ENCODE data around the gene RALGPS1.
A peak's percentile ranks its signal among the peaks of the same experiment; 100 is the strongest.

The RALGPS1 gene

DNA sequence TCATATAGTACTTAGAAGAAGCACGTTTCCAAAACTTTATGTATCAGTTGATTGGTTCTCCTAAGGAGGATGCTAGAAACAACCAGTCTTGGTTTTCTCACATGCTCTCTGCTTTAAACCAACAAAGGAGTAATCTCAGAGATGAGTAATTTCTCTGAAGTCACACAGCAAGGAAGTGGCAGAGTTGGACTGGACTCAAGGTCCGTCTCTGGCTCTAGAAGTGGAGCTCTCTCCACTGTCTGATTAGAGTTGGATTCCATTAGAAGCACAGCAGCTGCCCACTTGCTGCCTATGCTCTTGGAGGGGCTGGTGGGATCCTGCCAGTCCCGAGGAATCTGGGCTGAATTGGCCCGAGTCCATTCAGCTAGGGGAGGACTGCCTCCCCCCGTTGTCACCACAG is 21.0 kb downstream of the RALGPS1 start:
- Histone ChIP-seq H2BK5ac (ENCODE audit: low read depth, low read length, poor library complexity) (no peak overlapping the region), H4K91ac (ENCODE audit: low read depth, low read length) (no peak overlapping the region), H3K27me3 (ENCODE audit: insufficient read depth, low read length) (no peaks in the 10 kb centered on the region), H2AK5ac (ENCODE audit: low read length) (no peak overlapping the region), H3K18ac (ENCODE audit: low read length) (no peak overlapping the region), H3K4me1 (ENCODE audit: control insufficient read depth in 1 of 2, insufficient read depth in 2 of 2, low read length in 2 of 2) (no peaks in the 10 kb centered on the region), H3K4ac (ENCODE audit: low read depth, low read length) (no peak overlapping the region), H3K79me1 (ENCODE audit: low read length) (no peaks in the 10 kb centered on the region), H4K8ac (ENCODE audit: low read depth, low read length) (no peak overlapping the region), H3K4me2 (ENCODE audit: low read length) (no peak overlapping the region), H4K12ac (ENCODE audit: low read depth, low read length) (no peak overlapping the region), H3K23ac (ENCODE audit: low read length) (no peak overlapping the region), H3K9me3 (ENCODE audit: insufficient read depth, low read depth, low read length) (no peaks in the 10 kb centered on the region), H3K9ac (ENCODE audit: low read length) (no peak overlapping the region), H2BK12ac (ENCODE audit: low read length) (no peak overlapping the region), H3K14ac (ENCODE audit: low read length) (no peak overlapping the region), H2BK120ac (ENCODE audit: insufficient read depth, low read length, poor library complexity) (no peak overlapping the region), H3K27ac (ENCODE audit: low read depth, low read length) (no peak overlapping the region), H3K36me3 (ENCODE audit: control insufficient read depth in 1 of 2, insufficient read depth in 2 of 2, low read length in 2 of 2) (no peaks in the 10 kb centered on the region), H3K79me2 (ENCODE audit: control insufficient read depth, insufficient read depth, low read length, poor library complexity) (no peaks in the 10 kb centered on the region), H3K4me3 (ENCODE audit: low read depth, low read length) (no peak overlapping the region), H2AFZ (ENCODE audit: insufficient read depth, low read length, poor library complexity) (no peak overlapping the region)
- no CpG with 5 or more reads among the region's 5 CpGs for WGBS (ENCODE audit: extremely low coverage, insufficient coverage, insufficient read length)
- DNase-seq = no peak

DNA sequence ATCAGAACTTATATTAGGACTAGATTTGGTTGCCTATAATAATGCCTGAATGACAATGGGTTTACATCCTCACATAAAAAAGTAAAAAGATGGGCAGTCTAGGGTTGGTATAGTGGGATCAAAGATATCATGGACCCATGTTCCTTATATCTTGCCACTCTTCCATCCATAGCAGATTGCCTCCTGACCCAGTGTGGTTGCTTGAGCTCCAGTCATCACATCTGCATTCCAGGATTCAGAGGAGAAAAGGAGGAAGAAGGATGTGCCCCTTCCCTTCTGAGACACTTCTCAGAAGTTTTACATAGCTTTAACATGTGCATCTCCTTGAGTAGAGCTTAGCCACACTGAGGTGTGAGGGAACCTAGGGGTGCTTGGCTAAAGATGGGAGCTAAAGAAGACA is 22.9 kb downstream of the RALGPS1 start:
- H4K12ac ChIP-seq (ENCODE audit: low read depth, low read length) = no peak overlapping the region
- no peak overlapping the region for H3K18ac ChIP-seq (ENCODE audit: low read length)
- no peak overlapping the region for H2AK5ac ChIP-seq (ENCODE audit: low read length)
- H3K4me2 ChIP-seq (ENCODE audit: low read length) = no peak overlapping the region
- H2BK120ac ChIP-seq (ENCODE audit: insufficient read depth, low read length, poor library complexity) = no peak overlapping the region
- H3K9ac ChIP-seq (ENCODE audit: low read length) = no peak overlapping the region
- no peak overlapping the region for H3K14ac ChIP-seq (ENCODE audit: low read length)
- no peak overlapping the region for H3K4me3 ChIP-seq (ENCODE audit: low read depth, low read length)
- no peaks in the 10 kb centered on the region for H3K27me3 ChIP-seq (ENCODE audit: insufficient read depth, low read length)
- H3K36me3 ChIP-seq (ENCODE audit: control insufficient read depth in 1 of 2, insufficient read depth in 2 of 2, low read length in 2 of 2) = no peaks in the 10 kb centered on the region
- H3K9me3 ChIP-seq (ENCODE audit: insufficient read depth, low read depth, low read length) = no peaks in the 10 kb centered on the region
- no peak overlapping the region for H2AFZ ChIP-seq (ENCODE audit: insufficient read depth, low read length, poor library complexity)
- H3K23ac ChIP-seq (ENCODE audit: low read length) = no peak overlapping the region
- H3K4me1 ChIP-seq (ENCODE audit: control insufficient read depth in 1 of 2, insufficient read depth in 2 of 2, low read length in 2 of 2) = no peaks in the 10 kb centered on the region
- no peak overlapping the region for H3K4ac ChIP-seq (ENCODE audit: low read depth, low read length)
- H4K91ac ChIP-seq (ENCODE audit: low read depth, low read length) = no peak overlapping the region
- H3K79me2 ChIP-seq (ENCODE audit: control insufficient read depth, insufficient read depth, low read length, poor library complexity) = no peaks in the 10 kb centered on the region
- H4K8ac ChIP-seq (ENCODE audit: low read depth, low read length) = no peak overlapping the region
- no peaks in the 10 kb centered on the region for H3K79me1 ChIP-seq (ENCODE audit: low read length)
- H3K27ac ChIP-seq (ENCODE audit: low read depth, low read length) = no peak overlapping the region
- H2BK12ac ChIP-seq (ENCODE audit: low read length) = no peak overlapping the region
- no peak overlapping the region for H2BK5ac ChIP-seq (ENCODE audit: low read depth, low read length, poor library complexity)
- DNase-seq = no peak

- no peaks in the 10 kb centered on the region for H3K79me1 ChIP-seq (ENCODE audit: low read length)
- no peak overlapping the region for H2AFZ ChIP-seq (ENCODE audit: insufficient read depth, low read length, poor library complexity)
- H3K4me1 ChIP-seq (ENCODE audit: control insufficient read depth in 1 of 2, insufficient read depth in 2 of 2, low read length in 2 of 2) = no peaks in the 10 kb centered on the region
- H3K27ac ChIP-seq (ENCODE audit: low read depth, low read length) = no peak overlapping the region
- no peak for DNase-seq
- no peak overlapping the region for H4K8ac ChIP-seq (ENCODE audit: low read depth, low read length)
- H2BK5ac ChIP-seq (ENCODE audit: low read depth, low read length, poor library complexity) = no peak overlapping the region
- no peaks in the 10 kb centered on the region for H3K79me2 ChIP-seq (ENCODE audit: control insufficient read depth, insufficient read depth, low read length, poor library complexity)
- H3K36me3 ChIP-seq (ENCODE audit: control insufficient read depth in 1 of 2, insufficient read depth in 2 of 2, low read length in 2 of 2) = no peaks in the 10 kb centered on the region
- no CpG with 5 or more reads among the region's 4 CpGs for WGBS (ENCODE audit: extremely low coverage, insufficient coverage, insufficient read length)
- H3K9ac ChIP-seq (ENCODE audit: low read length) = no peak overlapping the region
- no peak overlapping the region for H3K4me3 ChIP-seq (ENCODE audit: low read depth, low read length)
- peak overlapping the region; percentile 27 for H3K23ac ChIP-seq (ENCODE audit: low read length)
- H2BK120ac ChIP-seq (ENCODE audit: insufficient read depth, low read length, poor library complexity) = no peak overlapping the region
- no peak overlapping the region for H2BK12ac ChIP-seq (ENCODE audit: low read length)
- no peak overlapping the region for H4K91ac ChIP-seq (ENCODE audit: low read depth, low read length)
- no peak overlapping the region for H2AK5ac ChIP-seq (ENCODE audit: low read length)
- H3K18ac ChIP-seq (ENCODE audit: low read length) = no peak overlapping the region
- no peak overlapping the region for H3K14ac ChIP-seq (ENCODE audit: low read length)
- H3K27me3 ChIP-seq (ENCODE audit: insufficient read depth, low read length) = no peaks in the 10 kb centered on the region
- no peak overlapping the region for H4K12ac ChIP-seq (ENCODE audit: low read depth, low read length)
- H3K4ac ChIP-seq (ENCODE audit: low read depth, low read length) = no peak overlapping the region
- H3K9me3 ChIP-seq (ENCODE audit: insufficient read depth, low read depth, low read length) = no peaks in the 10 kb centered on the region
- no peak overlapping the region for H3K4me2 ChIP-seq (ENCODE audit: low read length)
Measured at GRCh38 chr9:126938327-126938726, 23.7 kb downstream of the RALGPS1 start.

DNA sequence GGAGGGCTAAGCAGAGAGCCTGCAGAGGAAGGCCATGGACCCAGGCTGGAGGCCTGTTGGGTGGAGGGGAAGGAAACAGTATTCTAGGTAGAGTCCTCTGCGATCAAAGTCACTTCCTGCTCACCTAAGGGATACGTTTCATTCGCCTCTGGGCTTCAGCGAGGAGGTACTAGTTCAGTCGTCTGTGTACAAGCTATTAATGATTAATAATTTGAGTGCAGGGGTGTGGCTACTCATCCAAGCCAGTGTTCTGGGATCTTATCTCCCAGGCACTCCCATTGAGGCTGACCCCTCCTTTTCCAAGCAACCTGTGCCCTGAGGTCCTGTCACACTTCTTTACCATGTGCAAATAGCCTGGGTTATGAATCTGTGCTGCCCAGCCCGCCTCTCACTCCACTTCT is 25.2 kb downstream of the RALGPS1 start:
- H2BK12ac ChIP-seq (ENCODE audit: low read length) = no peak overlapping the region
- no peak overlapping the region for H2BK120ac ChIP-seq (ENCODE audit: insufficient read depth, low read length, poor library complexity)
- H3K9me3 ChIP-seq (ENCODE audit: insufficient read depth, low read depth, low read length) = no peaks in the 10 kb centered on the region
- H4K8ac ChIP-seq (ENCODE audit: low read depth, low read length) = no peak overlapping the region
- no peak overlapping the region for H4K12ac ChIP-seq (ENCODE audit: low read depth, low read length)
- WGBS (ENCODE audit: extremely low coverage, insufficient coverage, insufficient read length) = no CpG with 5 or more reads among the region's 6 CpGs
- H4K91ac ChIP-seq (ENCODE audit: low read depth, low read length) = no peak overlapping the region
- H3K14ac ChIP-seq (ENCODE audit: low read length) = no peak overlapping the region
- H2AK5ac ChIP-seq (ENCODE audit: low read length) = no peak overlapping the region
- no peaks in the 10 kb centered on the region for H3K36me3 ChIP-seq (ENCODE audit: control insufficient read depth in 1 of 2, insufficient read depth in 2 of 2, low read length in 2 of 2)
- H2AFZ ChIP-seq (ENCODE audit: insufficient read depth, low read length, poor library complexity) = no peak overlapping the region
- no peak overlapping the region for H3K23ac ChIP-seq (ENCODE audit: low read length)
- H3K27ac ChIP-seq (ENCODE audit: low read depth, low read length) = no peak overlapping the region
- DNase-seq = no peak
- no peaks in the 10 kb centered on the region for H3K79me2 ChIP-seq (ENCODE audit: control insufficient read depth, insufficient read depth, low read length, poor library complexity)
- no peaks in the 10 kb centered on the region for H3K27me3 ChIP-seq (ENCODE audit: insufficient read depth, low read length)
- H3K9ac ChIP-seq (ENCODE audit: low read length) = no peak overlapping the region
- H2BK5ac ChIP-seq (ENCODE audit: low read depth, low read length, poor library complexity) = no peak overlapping the region
- H3K4ac ChIP-seq (ENCODE audit: low read depth, low read length) = no peak overlapping the region
- H3K18ac ChIP-seq (ENCODE audit: low read length) = no peak overlapping the region
- H3K4me2 ChIP-seq (ENCODE audit: low read length) = no peak overlapping the region
- no peak overlapping the region for H3K4me3 ChIP-seq (ENCODE audit: low read depth, low read length)
- no peaks in the 10 kb centered on the region for H3K79me1 ChIP-seq (ENCODE audit: low read length)
- H3K4me1 ChIP-seq (ENCODE audit: control insufficient read depth in 1 of 2, insufficient read depth in 2 of 2, low read length in 2 of 2) = no peaks in the 10 kb centered on the region

DNA sequence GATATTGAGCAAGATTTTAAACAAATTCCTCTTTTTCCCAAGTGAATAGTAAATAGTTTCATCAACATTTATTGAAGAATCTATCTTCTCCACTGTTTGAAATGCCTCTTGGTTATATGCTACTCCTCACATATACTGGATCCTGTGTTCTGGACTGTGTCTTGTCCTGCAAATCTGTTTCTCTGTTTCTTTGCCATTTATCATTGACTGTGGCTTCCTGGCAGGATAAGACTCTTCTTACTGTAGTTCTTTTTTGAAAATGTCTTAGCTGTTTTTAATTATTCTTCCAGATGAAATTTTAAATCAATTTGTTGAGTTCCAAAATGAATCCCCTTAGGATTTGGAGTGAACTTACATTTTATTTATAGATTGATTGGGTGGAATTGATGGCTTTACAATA is 27.8 kb downstream of the RALGPS1 start:
- Histone ChIP-seq H3K14ac (ENCODE audit: low read length) (no peak overlapping the region), H4K12ac (ENCODE audit: low read depth, low read length) (no peak overlapping the region), H3K4me1 (ENCODE audit: control insufficient read depth in 1 of 2, insufficient read depth in 2 of 2, low read length in 2 of 2) (peaks cover 0 to 3% of the 10 kb centered on the region in 2 experiments), H3K79me1 (ENCODE audit: low read length) (peaks cover 1% of the 10 kb centered on the region), H3K27me3 (ENCODE audit: insufficient read depth, low read length) (no peaks in the 10 kb centered on the region), H2BK120ac (ENCODE audit: insufficient read depth, low read length, poor library complexity) (no peak overlapping the region), H3K23ac (ENCODE audit: low read length) (no peak overlapping the region), H3K27ac (ENCODE audit: low read depth, low read length) (no peak overlapping the region), H4K91ac (ENCODE audit: low read depth, low read length) (no peak overlapping the region), H2BK5ac (ENCODE audit: low read depth, low read length, poor library complexity) (no peak overlapping the region), H3K36me3 (ENCODE audit: control insufficient read depth in 1 of 2, insufficient read depth in 2 of 2, low read length in 2 of 2) (no peaks in the 10 kb centered on the region), H2AK5ac (ENCODE audit: low read length) (no peak overlapping the region), H3K18ac (ENCODE audit: low read length) (no peak overlapping the region), H3K4ac (ENCODE audit: low read depth, low read length) (no peak overlapping the region), H4K8ac (ENCODE audit: low read depth, low read length) (no peak overlapping the region), H2AFZ (ENCODE audit: insufficient read depth, low read length, poor library complexity) (no peak overlapping the region), H3K4me2 (ENCODE audit: low read length) (no peak overlapping the region), H2BK12ac (ENCODE audit: low read length) (no peak overlapping the region), H3K4me3 (ENCODE audit: low read depth, low read length) (no peak overlapping the region), H3K9ac (ENCODE audit: low read length) (no peak overlapping the region), H3K9me3 (ENCODE audit: insufficient read depth, low read depth, low read length) (no peaks in the 10 kb centered on the region), H3K79me2 (ENCODE audit: control insufficient read depth, insufficient read depth, low read length, poor library complexity) (no peaks in the 10 kb centered on the region)
- no peak for DNase-seq
